GM15510 (cell line): ENCODE measurements around the gene UBLCP1.

Experiments
- POLR2A ChIP-seq: IDR thresholded peaks from 3 replicates; pipeline ENCODE4 v1.6.1; 2011; ENCODE audit warnings: borderline replicate concordance; ENCODE audit not compliant: insufficient read length; ENCODE audit errors: extremely low read depth

The UBLCP1 gene

DNA sequence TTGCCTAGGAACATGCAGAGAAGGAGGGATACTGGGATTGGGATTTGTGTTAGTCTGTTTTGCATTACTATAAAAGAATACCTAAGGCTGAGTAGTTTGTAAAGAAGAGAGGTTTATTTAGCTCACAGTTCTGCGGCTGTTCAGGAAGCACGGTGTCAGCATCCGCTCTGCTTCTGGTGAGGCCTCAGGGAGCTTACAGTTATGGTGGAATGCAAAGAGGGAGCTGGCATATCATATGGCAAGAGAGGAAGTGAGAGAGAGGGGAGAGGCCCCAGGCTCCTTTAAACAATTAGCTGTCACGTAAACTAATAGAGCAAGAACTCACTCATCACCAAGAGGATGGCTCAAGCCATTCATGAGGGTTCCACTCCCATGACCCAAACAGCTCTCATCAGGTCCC lies 40.2 kb downstream of the UBLCP1 start:
- TF ChIP-seq POLR2A: no peak

DNA sequence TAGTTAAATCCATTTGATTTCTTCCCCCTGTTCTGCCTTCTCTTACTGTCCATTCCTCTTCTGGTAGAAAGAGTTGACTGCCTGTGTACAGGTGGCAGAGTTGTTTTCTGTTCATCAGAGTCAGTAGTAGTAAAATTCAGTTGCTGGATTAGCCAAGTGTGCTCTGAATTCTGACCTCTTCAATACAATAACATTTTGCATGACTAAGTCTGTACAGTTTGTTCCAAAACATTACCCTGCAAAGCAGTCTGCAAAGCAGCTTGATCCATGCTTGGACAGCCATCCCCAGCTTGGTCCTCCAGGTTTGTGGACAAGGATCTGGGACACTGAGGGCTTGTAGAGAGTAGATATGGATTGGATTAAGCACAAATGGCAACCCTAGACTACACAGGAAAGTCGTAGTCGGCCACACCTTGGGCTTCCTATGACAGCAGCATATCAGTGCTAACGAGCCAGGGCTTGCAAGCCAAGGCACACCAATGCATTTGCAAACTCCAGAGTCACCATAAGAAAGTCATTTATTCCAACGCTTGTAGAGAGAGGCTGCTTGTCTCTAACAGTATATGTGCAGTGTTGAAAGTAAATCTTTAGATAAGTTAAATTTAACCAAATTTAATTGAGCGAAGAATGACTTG lies 42.0 kb downstream of the UBLCP1 start:
- no peak for TF ChIP-seq POLR2A

DNA sequence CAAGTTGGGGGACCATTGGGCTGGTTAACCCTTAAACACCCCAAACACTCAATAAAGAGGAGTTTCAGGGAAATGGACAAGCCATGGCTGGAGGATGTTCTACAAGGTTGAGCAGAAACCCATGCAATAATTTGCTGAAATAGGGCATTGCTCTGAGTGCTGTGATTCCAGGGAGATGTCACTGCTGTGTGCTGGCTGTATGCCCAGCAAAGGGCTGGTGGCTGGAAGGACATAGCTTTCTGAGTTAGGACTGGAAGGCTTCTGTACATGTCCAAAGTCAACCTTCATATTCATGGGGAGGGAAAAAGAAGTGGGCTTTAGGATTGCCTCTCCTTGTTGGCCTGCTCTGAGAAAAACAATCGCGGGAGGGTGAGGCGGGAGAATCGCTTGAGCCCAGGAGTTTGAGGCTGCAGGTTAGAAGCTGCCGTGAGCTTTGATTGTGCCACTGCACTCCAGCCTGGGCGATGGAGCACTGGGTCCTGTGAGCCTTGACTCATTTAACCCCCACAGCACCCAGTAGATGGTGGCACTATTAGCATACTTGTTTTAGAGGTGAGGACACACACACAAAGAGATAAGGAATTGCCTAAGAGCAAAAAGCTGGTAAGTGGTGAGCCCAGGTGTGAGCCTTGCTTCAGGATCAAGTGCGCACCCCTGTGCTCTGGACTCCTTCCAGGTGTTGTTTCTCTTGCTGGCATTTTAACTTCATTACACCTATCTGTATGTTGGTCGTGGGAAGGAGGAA lies 46.8 kb downstream of the UBLCP1 start:
- TF ChIP-seq POLR2A: no peak

DNA sequence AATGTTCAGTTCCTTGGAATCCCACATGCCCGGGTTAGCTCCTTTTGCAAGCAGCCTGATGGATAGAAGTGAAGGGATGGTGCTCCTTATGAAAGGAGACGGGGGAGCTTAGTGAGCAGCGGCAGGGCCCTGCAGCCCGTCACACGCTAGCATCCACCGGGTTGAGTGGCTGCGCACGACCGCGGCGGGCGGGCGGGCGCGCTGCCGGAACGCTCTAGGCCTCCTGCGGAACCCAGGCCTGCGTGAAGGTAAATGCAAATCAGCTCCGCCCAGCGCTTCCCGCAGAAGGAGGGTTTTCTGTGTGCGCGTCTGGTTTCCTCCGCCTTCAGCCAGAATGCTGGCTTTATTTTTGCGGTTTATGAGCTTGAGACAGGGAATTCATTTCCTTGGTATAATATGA lies 47.4 kb downstream of the UBLCP1 start:
- TF ChIP-seq POLR2A: no peak

DNA sequence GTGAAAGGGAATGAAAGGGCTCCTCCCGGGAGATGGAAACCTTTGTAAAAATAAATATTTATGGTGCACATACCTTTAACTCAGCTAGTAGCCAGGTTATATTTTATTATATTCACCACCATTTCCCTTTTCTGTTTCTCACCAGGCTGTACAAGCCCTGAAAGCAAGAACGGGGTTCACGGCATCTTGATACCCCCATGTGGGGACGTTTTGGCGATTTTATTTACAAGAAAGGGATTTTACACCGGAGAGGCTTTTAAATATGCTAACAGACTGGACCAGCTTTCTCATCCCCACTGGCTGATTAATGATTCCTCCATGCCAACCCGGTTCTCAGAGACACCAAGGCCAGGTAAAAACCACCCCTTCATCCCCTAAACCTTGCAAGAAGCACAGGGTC lies 48.0 kb downstream of the UBLCP1 start:
- TF ChIP-seq POLR2A: no peak

DNA sequence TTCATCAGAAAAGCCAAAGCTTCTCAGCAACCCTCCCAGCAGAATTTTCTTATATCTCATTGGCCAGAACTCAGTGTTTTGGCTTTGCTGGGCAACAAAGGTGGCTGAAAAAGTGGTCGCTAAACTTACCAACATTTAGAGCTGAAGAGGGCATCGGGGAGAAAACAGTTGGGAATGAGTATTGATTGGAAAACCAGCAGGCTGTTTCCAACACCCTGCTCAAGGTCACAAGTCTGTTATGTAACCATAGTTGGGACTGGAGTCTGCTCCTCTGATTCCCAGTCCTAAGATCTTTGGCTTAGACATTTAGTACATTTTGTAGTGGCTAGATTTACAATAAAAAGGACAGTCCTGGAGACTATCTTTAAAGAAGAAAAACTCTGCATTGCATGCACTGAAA lies 50.1 kb downstream of the UBLCP1 start:
- TF ChIP-seq POLR2A: no peak

DNA sequence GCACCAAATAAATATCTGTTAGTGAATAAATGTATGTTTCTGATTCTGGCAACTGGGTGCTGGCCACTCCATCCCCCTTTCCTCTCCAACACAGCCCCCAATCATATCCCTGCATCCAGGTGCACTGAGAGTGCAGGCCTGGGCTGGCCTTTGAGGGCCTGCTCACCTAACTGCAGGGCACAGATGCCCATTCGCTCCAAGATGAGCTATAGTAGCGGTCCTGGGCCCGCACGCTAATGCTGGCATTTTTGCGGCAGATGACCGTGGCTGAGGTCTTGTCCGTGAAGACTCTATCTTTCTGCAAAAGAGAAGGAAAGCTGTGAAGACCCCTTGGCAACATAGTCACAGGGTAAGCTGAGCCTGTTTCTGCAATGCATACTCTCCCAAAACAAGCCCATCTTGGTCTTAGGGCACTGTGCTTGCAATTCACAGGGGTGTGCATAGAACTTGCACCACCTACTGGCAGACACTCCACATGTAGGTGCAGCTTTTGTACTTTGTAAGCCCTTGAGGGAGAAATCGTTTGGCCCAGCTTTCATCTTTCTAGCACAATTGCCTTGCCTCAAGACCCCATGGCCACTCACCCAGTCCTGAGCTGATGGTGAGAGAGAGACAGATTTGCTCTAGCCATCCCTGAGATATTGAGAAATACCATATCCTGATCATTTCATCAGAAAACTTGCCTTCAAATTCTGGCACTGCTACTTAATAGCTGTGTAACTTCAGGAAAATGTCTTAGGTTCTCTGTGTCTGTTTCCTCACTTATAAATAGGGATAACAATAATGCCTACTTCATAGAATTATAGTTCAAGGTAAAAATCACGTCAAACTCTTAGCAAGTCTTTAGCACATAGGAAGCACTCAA lies 53.7 kb downstream of the UBLCP1 start:
- no peak for TF ChIP-seq POLR2A

DNA sequence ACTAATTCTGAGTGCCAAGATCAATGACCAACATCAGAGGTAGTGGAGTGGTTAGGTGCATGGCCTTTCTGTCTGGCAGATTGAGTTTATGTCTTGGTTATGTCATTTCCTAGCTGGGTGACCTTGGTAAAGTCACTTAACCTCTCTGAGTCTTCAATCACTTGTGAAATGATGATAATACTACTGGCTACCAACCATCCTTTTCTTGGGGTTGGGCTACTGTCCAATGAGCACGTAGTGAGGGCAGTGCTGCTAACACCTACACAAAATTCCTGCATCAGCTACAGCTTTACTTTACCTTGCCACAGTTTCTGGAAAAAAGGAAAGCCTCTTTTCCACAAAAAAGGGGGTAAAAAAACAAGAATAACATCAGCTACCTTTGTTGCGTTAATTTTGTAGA lies 54.8 kb downstream of the UBLCP1 start:
- TF ChIP-seq POLR2A: no peak

DNA sequence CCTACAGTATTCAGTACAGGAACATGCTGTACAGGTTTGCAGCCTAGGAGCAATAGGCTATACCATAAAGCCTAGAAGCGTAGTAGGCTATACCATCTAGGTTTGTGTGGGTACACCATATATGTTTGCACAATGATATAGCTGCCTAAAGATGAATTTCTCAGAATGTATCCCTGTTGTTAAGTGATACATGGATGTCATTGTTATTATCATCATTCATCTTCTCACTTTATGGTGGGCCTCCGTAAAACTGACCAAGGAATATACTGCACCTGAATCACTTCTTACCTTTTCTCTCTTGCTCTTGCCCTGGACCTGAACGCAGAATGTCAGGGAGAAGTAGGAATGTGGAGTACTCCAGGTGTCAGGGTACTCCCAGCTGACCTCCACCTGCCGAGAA lies 55.4 kb downstream of the UBLCP1 start:
- TF ChIP-seq POLR2A: no peak

DNA sequence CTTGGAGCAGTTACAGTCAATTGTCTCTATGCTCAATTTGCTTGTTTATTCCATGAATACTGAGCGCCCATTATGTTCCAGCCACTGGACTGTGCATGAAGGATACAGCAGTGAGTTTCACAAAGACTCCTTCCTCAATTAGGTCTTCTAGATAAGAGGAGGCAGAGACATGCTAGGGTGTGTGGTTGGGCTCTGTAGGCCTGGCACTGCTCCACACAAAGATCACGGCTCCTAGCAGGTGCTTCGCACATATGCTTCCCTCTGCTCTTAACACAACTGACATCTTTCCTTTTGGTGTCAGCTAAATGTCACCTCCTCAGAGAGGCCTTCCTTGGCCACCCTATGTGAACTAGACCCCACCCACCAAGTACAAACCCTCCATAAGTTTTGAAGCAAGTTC lies 56.3 kb downstream of the UBLCP1 start:
- no peak for TF ChIP-seq POLR2A

DNA sequence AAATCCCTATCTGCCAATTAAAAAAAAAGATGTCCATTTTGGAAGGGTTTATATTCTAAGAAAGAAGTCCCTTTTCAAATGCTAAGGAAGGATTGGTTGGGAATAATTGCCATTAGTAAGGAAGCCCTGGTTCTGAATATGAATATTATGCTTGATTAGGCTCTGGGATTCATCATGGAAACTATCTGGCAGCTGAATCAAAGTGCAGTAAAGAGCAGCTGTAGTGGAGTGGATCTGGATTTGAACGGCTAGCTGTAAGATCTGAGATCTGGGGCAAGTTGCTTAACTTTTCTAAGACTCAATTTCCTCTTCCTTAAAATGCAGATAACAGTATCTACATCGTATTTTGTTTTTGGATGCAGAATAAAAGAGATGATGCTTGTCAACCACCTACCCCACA lies 56.7 kb downstream of the UBLCP1 start:
- no peak for TF ChIP-seq POLR2A

DNA sequence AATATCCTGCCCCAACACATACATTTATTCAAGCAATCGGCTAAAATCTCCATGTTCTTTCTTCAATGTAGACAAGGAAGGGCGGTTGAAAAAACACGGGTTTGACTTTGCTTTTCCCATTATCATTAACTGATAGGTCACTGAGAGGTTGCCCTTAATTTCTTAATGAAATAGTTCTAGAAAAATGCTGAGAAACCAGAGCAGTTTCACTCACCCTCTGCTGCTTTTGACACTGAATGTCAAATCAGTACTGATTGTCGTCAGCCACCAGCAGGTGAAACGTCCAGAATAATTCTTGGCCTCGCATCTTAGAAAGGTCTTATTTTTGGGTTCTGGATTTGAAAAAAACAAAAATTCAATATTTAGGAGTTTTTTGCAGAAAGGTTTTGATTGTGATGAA lies 59.1 kb downstream of the UBLCP1 start:
- TF ChIP-seq POLR2A: no peak

DNA sequence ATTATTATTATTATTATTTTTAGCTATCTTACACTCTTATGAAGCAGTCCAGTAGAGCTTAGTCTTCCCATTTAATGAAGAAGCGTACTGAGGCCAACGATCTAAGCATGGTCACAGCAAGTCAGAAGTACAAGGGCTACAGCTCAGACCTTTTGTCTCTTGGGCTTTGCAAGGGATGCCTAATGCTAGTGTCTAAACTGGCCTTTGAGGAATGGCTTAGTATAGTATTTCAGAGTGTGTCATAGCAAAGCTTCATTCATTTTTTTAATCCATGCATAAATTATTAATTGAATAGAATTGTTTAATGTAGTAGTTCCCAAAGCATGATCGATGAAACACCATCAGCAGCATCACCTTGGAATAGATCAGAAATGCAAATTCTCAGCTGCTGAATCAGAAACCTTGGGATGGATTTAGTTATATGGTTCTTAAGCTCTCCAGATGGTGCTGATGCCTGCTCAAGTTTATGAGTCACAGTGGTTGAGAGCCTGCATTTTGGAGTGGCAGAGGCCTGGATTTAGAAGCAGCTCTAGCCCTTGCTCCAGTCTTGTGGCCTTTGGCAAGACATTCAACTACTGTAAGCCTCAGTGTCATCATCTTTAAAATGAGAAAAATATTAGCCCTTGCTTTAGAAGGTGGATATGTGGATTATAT lies 61.1 kb downstream of the UBLCP1 start:
- no peak for TF ChIP-seq POLR2A

DNA sequence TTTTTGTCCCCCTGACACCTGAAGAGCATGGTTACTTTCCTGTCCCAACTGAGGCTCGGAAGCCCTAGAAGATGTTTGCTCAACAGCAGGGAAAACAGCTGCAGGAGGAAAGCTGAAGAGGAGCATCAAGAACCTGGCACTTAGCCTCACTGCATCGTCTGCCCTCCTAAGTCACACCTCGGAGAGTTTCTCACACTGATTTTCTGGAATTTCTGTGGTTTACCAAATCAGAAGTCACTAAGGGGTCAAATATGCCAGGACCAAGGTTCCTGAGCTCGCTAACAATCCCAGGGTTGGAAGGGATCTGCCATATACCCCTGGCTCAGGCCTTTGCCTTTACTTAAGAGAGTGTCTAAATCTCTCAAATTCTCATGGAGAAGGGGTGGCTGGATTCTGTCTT lies 61.9 kb downstream of the UBLCP1 start:
- no peak for TF ChIP-seq POLR2A
